Kidney epithelial cell (primary cell): Measurements from ENCODE around the gene PLB1. TPM values are rescaled to one million over a fixed set of nuclear protein-coding genes. Genes with fewer than 3 reads are reported as not detected.

Source experiments
- DNase-seq: peaks from one replicate; pipeline ENCODE4 v3.0.0-alpha.2; 2010; ENCODE audit warnings: low read depth
- H3K27me3 ChIP-seq: 2 replicates; pipeline ENCODE4 v1.6.0; 2011; ENCODE audit warnings: low read length; ENCODE audit not compliant: control insufficient read depth, insufficient read depth
- H3K36me3 ChIP-seq: 2 replicates; pipeline ENCODE4 v1.5.1; 2011; ENCODE audit warnings: low read length; ENCODE audit not compliant: control insufficient read depth, insufficient read depth
- H3K4me3 ChIP-seq: 2 replicates; pipeline ENCODE4 v1.5.1; 2011; ENCODE audit warnings: low read depth, mild to moderate bottlenecking, control low read depth, low read length
- CTCF ChIP-seq: IDR thresholded peaks from 2 replicates; pipeline ENCODE4 v1.5.1; 2011; ENCODE audit warnings: mild to moderate bottlenecking, moderate library complexity, low read length, control low read depth, inconsistent platforms; ENCODE audit not compliant: insufficient read depth, poor library complexity, severe bottlenecking
- total RNA-seq: library from RNA; depleted of rRNA; stranded (reverse); fragments of >200 nt; gene quantifications from 2 replicates; pipeline ENCODE4 v1.2.3, GENCODE V29; 2015

PLB1 gene
- total RNA-seq, 1 donor from 2014 or later, result 0.25 TPM

GRCh38 chr2:28513097-28513496 is 17.2 kb downstream of the PLB1 start:
- Histone ChIP-seq H3K36me3 (no peaks in the 10 kb centered on the region), H3K27me3 (no peaks in the 10 kb centered on the region), H3K4me3 (no peak overlapping the region)
- no peak for TF ChIP-seq CTCF
- DNase-seq, result no peak

GRCh38 chr2:28515176-28515751 is 19.4 kb downstream of the PLB1 start:
- no peaks in the 10 kb centered on the region for H3K27me3 ChIP-seq
- no peak for TF ChIP-seq CTCF
- no peak overlapping the region for H3K4me3 ChIP-seq
- no peak for DNase-seq
- no peaks in the 10 kb centered on the region for H3K36me3 ChIP-seq

- TF ChIP-seq CTCF, result no peak
- H3K36me3 ChIP-seq, result no peaks in the 10 kb centered on the region
- no peak for DNase-seq
- no peak overlapping the region for H3K4me3 ChIP-seq
- no peaks in the 10 kb centered on the region for H3K27me3 ChIP-seq
These were observed 20.6 kb downstream of the PLB1 start for GRCh38 chr2:28516430-28516829.

GRCh38 chr2:28516950-28517349 is 21.1 kb downstream of the PLB1 start:
- Histone ChIP-seq H3K27me3 (no peaks in the 10 kb centered on the region), H3K4me3 (no peak overlapping the region), H3K36me3 (no peaks in the 10 kb centered on the region)
- TF ChIP-seq CTCF, result no peak
- no peak for DNase-seq

- H3K36me3 ChIP-seq, result no peaks in the 10 kb centered on the region
- no peaks in the 10 kb centered on the region for H3K27me3 ChIP-seq
- no peak for TF ChIP-seq CTCF
- no peak overlapping the region for H3K4me3 ChIP-seq
- DNase-seq, result no peak
These were observed 25.8 kb downstream of the PLB1 start for GRCh38 chr2:28521663-28522062.

GRCh38 chr2:28522481-28522880 is 26.6 kb downstream of the PLB1 start:
- Histone ChIP-seq H3K36me3 (no peaks in the 10 kb centered on the region), H3K27me3 (no peaks in the 10 kb centered on the region), H3K4me3 (no peak overlapping the region)
- DNase-seq, result no peak
- TF ChIP-seq CTCF, result no peak
